HG02870 (cell line): Measurements from ENCODE around the gene LIN7A.
A peak's percentile ranks its signal among the peaks of the same experiment; 100 is the strongest.

Source experiments
- ATAC-seq: cut with Tn5 transposase; IDR thresholded peaks from one replicate; pipeline ENCODE4 v1.9.1; 2021; ENCODE audit warnings: mild to moderate bottlenecking, moderate library complexity; ENCODE audit not compliant: unreplicated experiment

Gene LIN7A

DNA sequence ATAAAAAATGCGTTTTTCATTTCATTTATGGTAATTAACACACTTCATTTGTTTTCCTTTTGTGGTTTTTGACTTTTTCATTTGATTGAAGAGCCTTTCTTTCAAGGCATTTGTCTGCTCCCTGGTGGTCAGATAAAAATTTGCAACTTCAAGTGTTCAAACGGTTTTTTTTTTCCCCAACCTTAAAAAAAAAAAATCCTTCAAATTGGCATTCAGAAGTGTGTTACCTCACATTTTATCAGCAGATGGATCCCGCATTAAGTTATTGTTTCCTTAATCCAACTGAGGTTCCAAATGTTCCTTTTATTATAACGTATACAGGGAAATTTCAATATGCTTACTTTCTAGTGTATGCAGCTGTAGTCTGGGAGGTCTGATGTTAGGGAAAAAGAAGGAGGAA lies 173.9 kb downstream of the LIN7A start:
- no peak for ATAC-seq

DNA sequence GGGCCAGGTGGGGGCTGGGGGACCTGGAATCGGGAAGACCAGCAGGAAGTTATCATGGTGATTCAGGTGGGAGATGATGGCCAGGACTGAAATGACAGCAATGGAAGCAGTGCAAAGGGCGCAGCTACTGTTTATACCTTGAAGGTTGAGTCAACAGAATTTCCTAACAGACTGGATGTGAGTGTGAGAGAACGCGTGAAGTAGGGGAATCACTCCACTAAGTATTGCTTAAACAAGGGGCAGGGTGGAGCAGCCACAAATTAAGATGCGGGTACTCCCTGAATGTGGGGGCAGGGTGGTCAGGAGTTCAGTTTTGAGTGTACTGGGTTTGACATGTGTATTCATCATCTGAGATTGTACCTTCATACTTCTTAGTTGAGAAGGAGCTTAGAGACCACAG lies 175.9 kb downstream of the LIN7A start:
- peak; percentile 45 for ATAC-seq

DNA sequence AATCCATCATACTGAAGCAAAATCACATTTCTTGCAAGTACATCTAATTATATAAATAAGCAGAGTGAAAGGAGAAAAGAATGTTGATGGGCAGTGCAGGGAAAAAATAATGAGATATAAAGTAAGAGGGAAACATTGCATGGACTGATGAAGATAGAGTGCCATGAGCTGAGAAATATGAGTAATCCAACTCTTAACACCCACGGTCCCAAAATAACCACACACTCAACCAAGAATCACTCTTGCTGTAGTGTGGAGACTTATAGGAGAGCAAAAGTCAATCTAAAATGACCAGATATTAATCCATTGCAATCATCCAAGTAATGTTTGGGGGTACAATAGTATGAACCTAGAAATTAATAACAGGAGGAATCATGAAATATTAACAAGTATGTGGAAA lies 180.9 kb downstream of the LIN7A start:
- ATAC-seq: peak; percentile 68

- ATAC-seq: no peak
These were observed 183.5 kb downstream of the LIN7A start for GRCh38 chr12:80754274-80754673.

- ATAC-seq: no peak
These were observed 185.3 kb downstream of the LIN7A start for GRCh38 chr12:80752464-80752863.

GRCh38 chr12:80749456-80749855 lies 188.3 kb downstream of the LIN7A start:
- no peak for ATAC-seq

- ATAC-seq: no peak
These were observed 189.9 kb downstream of the LIN7A start for GRCh38 chr12:80747800-80748199.

DNA sequence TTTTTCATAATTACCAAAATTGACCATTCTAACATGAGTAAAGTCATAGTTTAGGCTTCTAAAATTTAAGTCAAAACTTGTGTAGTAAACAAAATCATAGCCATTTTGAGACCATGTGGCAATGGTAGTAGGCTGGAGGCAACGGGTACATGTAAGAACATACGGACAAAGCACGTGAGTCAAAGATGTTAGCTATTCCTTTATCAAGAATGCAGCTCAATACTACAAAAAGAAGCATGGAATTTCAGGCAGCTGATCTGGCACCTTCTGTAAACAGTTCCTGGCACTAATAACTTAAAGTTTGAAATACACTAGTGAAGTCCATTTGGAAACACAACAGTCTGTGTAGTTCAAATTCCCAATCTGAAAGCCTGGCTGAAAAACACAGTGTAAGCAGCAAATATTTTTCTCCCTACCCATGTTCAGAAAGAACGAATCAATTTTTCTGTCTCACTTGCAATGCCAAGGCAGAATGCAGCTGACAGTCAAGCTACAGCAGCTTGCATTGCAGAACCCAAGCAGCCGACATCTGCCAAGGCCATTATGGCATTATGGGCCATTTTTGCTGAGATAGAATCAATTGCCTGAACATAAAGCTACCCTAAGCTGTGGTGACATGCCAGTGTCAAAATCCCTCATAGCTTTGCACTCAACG lies 191.8 kb downstream of the LIN7A start:
- ATAC-seq: no peak
